ENCODE results near the gene MUC3A.
"Not testable (repeated sequence)": the region's sequence is repeated elsewhere in the genome, so short reads cannot be mapped to it uniquely, and the experiment has no call there.

Gene MUC3A, protein sequence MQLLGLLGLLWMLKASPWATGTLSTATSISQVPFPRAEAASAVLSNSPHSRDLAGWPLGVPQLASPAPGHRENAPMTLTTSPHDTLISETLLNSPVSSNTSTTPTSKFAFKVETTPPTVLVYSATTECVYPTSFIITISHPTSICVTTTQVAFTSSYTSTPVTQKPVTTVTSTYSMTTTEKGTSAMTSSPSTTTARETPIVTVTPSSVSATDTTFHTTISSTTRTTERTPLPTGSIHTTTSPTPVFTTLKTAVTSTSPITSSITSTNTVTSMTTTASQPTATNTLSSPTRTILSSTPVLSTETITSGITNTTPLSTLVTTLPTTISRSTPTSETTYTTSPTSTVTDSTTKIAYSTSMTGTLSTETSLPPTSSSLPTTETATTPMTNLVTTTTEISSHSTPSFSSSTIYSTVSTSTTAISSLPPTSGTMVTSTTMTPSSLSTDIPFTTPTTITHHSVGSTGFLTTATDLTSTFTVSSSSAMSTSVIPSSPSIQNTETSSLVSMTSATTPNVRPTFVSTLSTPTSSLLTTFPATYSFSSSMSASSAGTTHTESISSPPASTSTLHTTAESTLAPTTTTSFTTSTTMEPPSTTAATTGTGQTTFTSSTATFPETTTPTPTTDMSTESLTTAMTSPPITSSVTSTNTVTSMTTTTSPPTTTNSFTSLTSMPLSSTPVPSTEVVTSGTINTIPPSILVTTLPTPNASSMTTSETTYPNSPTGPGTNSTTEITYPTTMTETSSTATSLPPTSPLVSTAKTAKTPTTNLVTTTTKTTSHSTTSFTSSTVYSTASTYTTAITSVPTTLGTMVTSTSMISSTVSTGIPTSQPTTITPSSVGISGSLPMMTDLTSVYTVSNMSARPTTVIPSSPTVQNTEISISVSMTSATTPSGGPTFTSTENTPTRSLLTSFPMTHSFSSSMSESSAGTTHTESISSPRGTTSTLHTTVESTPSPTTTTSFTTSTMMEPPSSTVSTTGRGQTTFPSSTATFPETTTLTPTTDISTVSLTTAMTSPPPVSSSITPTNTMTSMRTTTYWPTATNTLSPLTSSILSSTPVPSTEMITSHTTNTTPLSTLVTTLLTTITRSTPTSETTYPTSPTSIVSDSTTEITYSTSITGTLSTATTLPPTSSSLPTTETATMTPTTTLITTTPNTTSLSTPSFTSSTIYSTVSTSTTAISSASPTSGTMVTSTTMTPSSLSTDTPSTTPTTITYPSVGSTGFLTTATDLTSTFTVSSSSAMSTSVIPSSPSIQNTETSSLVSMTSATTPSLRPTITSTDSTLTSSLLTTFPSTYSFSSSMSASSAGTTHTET (N-terminal part only)

DNA sequence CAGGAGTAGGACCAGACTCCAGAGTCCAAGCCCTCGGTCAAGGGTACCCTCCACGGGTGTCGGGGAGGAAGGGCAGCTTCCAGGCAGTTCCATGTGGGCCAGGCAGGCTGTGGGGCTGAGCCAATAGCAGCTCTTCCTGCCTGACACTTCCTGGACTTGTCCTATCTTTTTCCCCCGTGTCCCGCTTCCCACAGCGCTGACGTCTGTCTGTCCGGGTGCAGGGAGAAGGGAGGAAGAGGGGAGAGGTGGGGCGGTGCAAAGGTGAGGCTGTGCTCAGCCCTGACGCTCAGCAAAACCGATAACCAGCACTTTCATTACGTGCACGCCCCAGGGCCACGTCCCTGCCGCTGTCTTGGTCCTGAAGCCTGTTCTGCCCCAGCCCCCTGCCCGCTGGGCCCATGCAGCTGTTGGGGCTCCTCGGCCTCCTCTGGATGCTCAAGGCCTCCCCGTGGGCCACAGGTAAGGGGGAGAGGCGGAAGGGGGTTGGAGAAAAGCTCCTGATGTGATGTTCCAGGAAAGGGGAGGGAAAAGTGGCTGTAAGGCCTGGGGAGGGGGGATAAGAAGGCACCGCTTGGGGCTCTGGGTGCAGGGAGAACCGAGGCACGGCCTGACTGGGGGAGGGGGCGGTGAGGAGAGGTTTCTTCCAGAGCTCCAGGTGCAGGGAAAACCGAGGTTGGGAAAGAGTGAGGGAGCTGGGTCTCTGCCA is at the start of gene MUC3A:
Gene MUC3A (plus strand): TSS at position 308 of the 706 bp plus-strand sequence. CDS start 91 bp downstream, at position 399.
- DNase-seq, result no peak

- DNase-seq, result no peak
Observed at GRCh38 chr7:100900978-100901377, 48.4 kb upstream of the MUC3A start.

DNA sequence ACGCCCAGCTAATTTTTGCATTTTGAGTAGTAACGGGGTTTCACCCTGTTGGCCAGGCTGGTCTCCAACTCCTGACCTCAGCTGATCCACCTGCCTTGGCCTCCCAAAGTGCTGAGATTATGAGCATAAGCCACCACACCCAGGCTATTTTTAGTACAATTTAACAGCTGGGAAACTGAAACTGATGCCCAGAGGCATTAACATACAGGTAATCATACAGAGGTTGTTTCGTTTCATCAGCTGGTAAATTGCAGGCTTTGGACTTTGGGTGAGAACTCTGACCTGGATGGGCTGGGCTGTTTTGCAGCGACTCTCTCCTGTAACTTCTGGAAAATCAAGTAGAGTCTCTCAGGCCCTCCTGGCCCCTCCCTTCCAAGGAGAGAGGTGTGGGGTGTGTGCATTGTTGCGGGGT is 47.4 kb upstream of the MUC3A start:
- no peak for DNase-seq

GRCh38 chr7:100902638-100903037 is 46.7 kb upstream of the MUC3A start:
- no peak for DNase-seq

DNA sequence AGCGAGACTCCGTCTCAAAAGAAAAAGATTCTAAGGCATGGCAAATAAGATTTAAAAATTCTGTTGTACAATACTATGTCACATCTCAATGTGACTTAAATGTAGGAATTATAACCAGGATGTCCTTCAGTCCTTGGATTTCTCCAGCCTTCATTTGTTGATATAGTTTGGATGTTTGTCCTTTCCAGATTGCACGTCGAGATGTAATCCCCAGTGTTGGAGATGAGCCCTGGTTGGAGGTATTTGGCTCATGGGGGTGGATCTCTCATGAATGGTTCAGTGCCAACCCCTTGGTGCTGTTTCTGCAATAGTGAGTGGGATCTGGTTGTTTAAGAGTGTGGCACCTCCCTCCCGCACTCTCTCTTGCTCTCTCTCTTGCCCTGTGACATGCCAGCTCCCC is 40.8 kb upstream of the MUC3A start:
- no peak for DNase-seq

GRCh38 chr7:100910443-100910842 is 38.9 kb upstream of the MUC3A start:
- not testable (repeated sequence) for DNase-seq

- DNase-seq, result no peak
Observed at GRCh38 chr7:100911484-100911883, 37.9 kb upstream of the MUC3A start.

GRCh38 chr7:100914208-100914878 is 35.0 kb upstream of the MUC3A start:
- no peak for DNase-seq

DNA sequence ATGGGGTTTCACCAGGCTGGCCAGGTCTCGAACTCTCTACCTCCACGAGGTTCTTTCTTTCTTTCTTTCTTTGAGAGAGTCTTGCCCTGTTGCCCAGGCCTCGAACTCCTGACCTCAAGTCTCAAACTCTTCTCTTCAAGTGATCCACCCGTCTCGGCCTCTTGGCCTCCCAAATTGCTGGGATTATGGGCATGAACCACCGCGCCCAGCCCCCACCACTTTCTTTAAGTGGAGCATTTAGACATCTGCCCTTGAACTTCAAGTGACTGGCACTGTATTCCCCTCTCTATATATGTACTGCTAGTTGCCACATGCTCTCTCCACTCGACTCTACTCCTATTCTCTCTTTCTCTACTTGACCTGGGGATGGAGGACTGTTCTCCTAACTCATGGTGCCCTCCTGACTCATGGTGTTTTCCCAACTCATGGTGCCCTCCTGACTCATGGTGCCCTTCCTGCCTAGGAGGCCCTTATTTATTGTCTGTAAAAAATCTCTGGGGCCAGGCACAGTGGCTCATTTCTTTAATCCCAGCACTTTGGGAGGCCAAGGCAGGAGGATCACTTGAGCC is 34.4 kb upstream of the MUC3A start:
- DNase-seq, result no peak

DNA sequence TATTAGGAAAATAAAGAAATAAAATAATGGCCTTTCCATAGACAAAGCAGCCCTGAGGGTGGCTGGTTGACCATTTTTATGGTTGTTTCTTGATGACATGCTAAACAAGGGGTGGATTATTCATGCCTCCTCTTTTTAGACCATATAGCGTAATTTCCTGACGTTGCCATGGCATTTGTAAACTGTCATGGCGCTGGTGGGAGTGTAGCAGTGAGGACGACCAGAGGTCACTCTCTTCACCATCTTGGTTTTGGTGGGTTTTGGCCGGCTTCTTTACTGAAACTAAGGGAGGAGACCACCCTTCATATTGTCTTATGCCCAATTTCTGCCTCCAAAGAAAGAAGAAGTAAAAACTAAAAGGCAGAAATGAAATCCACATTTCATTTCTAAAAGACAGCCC is 30.0 kb upstream of the MUC3A start:
- not testable (repeated sequence) for DNase-seq

- not testable (repeated sequence) for DNase-seq
Observed at GRCh38 chr7:100919779-100920437, 29.4 kb upstream of the MUC3A start.

GRCh38 chr7:100921039-100921438 is 28.3 kb upstream of the MUC3A start:
- DNase-seq, result no peak

GRCh38 chr7:100923616-100924015 is 25.7 kb upstream of the MUC3A start:
- not testable (repeated sequence) for DNase-seq

DNA sequence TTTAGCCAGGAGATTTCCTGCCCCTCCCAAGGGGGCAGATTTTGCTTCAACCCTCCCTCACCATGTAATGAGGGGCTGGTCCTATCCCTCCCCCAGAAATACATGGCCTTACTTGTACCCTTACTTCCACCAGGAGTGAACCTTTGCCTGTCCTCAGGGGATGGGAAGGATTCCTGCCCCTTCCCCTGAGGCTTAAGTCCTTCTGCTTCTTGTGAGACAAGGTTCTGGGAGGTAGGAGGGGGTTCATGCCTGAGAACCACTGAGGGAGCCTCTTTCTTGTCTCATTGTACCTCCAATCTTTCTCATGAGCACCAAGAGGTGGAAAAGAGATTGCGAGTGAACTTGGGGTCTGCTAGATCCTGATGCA is 19.5 kb upstream of the MUC3A start:
- no peak for DNase-seq

GRCh38 chr7:100933734-100934133 is 15.6 kb upstream of the MUC3A start:
- DNase-seq, result no peak

GRCh38 chr7:100935381-100935780 is 14.0 kb upstream of the MUC3A start:
- DNase-seq, result not testable (repeated sequence)

GRCh38 chr7:100936167-100936566 is 13.2 kb upstream of the MUC3A start:
- not testable (repeated sequence) for DNase-seq

DNA sequence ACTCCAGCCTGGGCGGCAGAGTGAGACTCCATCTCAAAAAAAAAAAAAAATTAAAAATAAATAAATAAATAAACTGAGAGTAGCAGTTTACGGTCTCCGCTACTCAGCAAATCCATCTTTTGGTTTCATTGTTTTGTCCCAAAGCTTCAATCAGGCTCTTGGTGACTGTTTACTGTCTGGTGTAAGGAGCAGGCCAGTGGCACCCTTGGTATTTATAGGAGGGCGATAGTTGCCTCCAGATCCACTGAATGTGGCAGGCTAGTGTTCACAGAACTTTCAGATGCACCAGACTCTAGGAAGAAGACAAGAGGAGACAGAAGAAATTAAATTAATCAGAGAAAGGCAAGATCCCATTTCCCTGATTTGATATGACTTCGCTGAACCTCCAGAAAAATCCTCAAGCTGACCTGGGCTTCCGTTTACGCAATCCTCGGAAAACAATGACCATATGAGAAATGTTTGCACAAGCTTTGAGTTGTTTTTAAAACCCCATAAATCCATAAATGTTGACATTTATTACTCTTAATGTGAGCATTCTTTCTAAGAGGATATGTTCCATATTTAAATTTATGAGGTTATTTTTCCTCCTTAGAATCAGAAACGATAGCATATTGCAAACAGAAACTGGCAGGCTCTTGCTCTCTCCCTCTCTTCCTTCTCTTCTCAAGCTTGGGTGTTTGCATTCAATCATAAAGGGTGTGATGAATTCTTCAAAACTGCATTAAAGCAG is 7.1 kb upstream of the MUC3A start:
- DNase-seq, result no peak

DNA sequence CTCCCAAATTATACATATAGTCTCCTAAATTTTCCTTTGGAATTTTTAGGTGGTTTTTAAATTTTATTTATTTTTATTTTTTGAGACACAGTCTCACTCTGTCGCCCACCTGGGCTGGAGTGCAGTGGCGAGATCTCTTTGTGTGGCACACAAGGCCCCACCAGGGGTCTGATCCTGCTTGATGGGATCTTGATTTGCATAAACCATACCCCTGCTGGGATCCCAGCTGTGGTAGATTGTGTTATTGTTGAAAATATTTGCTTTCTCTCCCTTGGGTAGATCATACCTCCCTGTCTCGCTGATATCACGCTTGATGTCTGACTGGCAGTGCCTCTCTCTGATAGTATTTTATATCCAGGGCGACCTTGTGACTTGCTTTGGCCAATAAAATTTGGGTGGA is 5.6 kb upstream of the MUC3A start:
- no peak for DNase-seq

DNA sequence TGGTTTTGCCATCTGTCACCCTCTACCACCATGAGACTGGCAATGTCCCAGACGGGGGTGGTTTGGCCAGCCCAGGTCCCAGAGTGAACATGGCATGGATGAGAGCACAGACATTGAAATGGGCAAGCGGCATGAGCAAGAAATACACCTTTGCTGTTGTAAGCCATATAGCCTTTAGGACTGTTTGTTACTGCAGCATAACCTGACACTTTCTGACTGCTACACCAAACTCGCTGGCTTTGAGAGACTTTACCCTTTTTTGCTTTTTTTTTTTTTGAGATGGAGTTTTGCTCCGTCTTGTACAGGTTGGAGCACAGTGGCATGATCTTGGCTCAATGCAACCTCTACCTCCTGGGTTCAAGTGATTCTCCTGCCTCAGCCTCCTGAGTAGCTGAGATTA is 5.2 kb upstream of the MUC3A start:
- DNase-seq, result no peak

All from cortex of kidney (tissue), 1 donor.